Measurements from ENCODE around the gene BABAM2. TPM values are rescaled to one million over a fixed set of nuclear protein-coding genes. Genes with fewer than 3 reads are reported as not detected.

Gene BABAM2
- total RNA-seq, 1 donor from 2014 or later: 41.0 TPM

DNA sequence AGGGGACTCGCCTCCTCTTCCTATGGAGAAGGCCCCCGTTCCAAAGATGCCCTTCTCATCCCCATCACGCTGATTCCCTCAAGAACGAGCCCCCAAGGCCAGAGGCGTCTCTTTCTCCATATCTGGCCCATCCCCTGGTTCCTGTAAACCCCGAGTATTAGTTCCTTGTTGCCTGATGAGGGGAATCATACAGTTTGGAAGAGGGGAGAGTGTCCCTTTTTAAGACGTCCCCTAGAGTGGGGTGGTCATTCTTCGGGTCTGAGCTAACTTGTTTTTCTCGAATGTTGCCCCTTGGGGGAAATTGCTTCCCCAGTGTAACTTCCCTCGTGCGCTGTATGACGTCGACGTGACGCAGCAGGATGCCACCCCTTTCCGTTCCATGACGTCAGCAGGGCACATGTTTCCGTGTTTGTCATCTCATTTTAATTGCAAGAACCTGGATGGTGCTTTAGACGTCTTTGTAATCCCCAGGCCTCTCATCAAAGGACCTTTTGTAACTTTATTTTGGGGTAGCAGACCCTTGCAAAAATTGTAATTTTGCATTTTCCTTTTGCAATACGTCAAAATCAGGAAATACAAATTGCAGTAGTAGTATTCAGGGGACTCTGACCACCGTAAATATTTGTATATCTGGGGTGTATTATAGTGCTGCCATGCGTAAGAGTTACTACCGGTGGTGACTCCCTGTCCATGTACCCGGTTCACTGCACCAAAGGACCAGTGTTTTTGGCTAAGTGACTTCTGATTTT is 569 bp downstream of the BABAM2 start:
- Histone ChIP-seq H3K27me3 (no peaks in the 10 kb centered on the region), H3K36me3 (no peaks in the 10 kb centered on the region), H3K4me1 (peaks cover 19% of the 10 kb centered on the region), H3K4me3 (peak overlapping the region; percentile 59 to 91), H3K27ac (peak overlapping the region; percentile 84), H3K9me3 (no peaks in the 10 kb centered on the region)
- intact Hi-C loops (cut with DNase I): loop anchor here (10.0 kb wide), 1 partner anchor 176 kb away; no protein-coding TSS in a partner anchor
- TF ChIP-seq POLR2AphosphoS5 (IDR thresholded peaks at IDR 0.05; ENCODE audit: insufficient read depth in 1 of 2, low read depth in 1 of 2) (peak in 1 of 2 donors; percentile 75), POLR2A (IDR thresholded peaks at IDR 0.05) (no peak)
- TF ChIP-seq, protein P1, sequence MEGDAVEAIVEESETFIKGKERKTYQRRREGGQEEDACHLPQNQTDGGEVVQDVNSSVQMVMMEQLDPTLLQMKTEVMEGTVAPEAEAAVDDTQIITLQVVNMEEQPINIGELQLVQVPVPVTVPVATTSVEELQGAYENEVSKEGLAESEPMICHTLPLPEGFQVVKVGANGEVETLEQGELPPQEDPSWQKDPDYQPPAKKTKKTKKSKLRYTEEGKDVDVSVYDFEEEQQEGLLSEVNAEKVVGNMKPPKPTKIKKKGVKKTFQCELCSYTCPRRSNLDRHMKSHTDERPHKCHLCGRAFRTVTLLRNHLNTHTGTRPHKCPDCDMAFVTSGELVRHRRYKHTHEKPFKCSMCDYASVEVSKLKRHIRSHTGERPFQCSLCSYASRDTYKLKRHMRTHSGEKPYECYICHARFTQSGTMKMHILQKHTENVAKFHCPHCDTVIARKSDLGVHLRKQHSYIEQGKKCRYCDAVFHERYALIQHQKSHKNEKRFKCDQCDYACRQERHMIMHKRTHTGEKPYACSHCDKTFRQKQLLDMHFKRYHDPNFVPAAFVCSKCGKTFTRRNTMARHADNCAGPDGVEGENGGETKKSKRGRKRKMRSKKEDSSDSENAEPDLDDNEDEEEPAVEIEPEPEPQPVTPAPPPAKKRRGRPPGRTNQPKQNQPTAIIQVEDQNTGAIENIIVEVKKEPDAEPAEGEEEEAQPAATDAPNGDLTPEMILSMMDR (IDR thresholded peaks at IDR 0.05): no peak
- peak in 1 of 2 donors; percentile 93 for DNase-seq (ENCODE audit: extremely low spot score in 2 of 2)

DNA sequence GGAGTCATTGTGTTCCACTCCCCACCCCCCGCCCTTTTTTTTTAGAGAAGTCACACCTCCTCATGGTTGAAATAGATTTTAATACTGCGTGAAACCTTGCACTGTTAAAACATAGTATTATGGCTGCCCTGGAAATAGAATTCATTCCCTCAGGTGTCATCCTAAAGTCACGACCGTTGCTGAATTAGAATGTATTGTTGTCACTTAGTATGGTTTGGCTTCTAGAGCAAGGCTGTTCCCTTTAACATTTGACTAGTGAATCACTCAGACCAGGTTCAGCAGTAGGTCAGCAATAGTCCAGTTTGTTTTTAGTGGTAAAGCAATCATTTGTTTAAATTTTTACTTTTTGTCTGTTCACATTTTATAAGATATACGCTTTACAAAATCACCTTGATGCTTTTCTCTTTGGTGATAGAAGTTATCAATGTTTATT is 1.2 kb downstream of the BABAM2 start:
- peaks cover 19% of the 10 kb centered on the region for H3K4me1 ChIP-seq
- H3K36me3 ChIP-seq: peaks cover 0 to 2% of the 10 kb centered on the region in 2 donors
- H3K9me3 ChIP-seq: no peaks in the 10 kb centered on the region
- TF ChIP-seq POLR2AphosphoS5 (IDR thresholded peaks at IDR 0.05; ENCODE audit: insufficient read depth in 1 of 2, low read depth in 1 of 2): no peak
- no peak for TF ChIP-seq POLR2A (IDR thresholded peaks at IDR 0.05)
- TF ChIP-seq, protein P1 (IDR thresholded peaks at IDR 0.05): no peak
- intact Hi-C loops (cut with DNase I): loop anchor here (10.0 kb wide), 1 partner anchor 177 kb away; no protein-coding TSS in a partner anchor
- H3K27me3 ChIP-seq: no peaks in the 10 kb centered on the region
- H3K4me3 ChIP-seq: peak overlapping the region in 1 of 2 donors; percentile 91
- H3K27ac ChIP-seq: peak overlapping the region; percentile 84
- no peak for DNase-seq (ENCODE audit: extremely low spot score in 2 of 2)

DNA sequence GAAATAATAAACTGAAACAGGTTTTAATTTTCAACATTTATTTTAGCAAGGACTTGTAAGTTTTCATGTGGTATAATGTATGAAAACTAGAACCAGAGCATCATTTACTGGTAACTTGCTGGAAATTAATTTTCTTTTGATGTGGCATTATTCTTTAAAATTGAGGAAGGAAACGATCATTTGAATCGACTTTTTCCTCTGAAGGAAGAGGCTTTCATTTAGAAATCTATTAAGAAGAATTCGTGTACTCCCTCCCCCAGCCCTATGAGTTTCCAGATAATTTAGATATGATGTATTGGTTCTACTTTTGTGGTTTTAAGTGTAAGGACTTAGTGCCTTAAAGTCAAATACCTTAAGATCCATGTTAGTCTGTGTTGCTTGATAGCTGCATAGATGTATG is 2.5 kb downstream of the BABAM2 start:
- Histone ChIP-seq H3K4me1 (peaks cover 19% of the 10 kb centered on the region), H3K36me3 (peaks cover 0 to 3% of the 10 kb centered on the region in 2 donors), H3K27ac (peak overlapping the region; percentile 15), H3K27me3 (no peaks in the 10 kb centered on the region), H3K4me3 (no peak overlapping the region), H3K9me3 (no peaks in the 10 kb centered on the region)
- DNase-seq (ENCODE audit: extremely low spot score in 2 of 2): no peak
- TF ChIP-seq POLR2A (IDR thresholded peaks at IDR 0.05): no peak
- TF ChIP-seq, protein P1 (IDR thresholded peaks at IDR 0.05): no peak
- TF ChIP-seq POLR2AphosphoS5 (IDR thresholded peaks at IDR 0.05; ENCODE audit: insufficient read depth in 1 of 2, low read depth in 1 of 2): no peak
- intact Hi-C loops (cut with DNase I): loop anchor here (10.0 kb wide), 1 partner anchor 178 kb away; no protein-coding TSS in a partner anchor

DNA sequence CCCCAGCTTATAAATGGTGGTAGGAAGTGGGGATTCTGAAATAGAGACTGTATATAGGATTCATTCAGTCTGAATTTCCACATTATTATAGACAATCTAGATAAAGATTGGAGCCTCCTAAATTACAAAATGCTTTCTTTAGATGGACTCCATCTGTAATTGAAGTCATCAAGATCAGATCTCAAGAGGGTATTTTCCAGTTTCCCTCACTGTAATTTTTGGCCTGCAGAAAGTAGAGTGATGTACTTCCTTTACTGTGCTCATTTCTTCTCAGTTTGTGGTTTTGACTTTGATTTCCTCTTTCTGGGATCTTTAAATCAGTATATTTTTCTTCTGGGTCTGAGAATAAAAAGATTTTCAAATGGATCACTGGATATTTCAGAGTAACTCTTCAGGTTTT is 7.2 kb downstream of the BABAM2 start:
- DNase-seq (ENCODE audit: extremely low spot score in 2 of 2): no peak
- H3K36me3 ChIP-seq: peaks cover 0 to 3% of the 10 kb centered on the region in 2 donors
- TF ChIP-seq, protein P1 (IDR thresholded peaks at IDR 0.05): no peak
- TF ChIP-seq POLR2A (IDR thresholded peaks at IDR 0.05): no peak
- no peak for TF ChIP-seq POLR2AphosphoS5 (IDR thresholded peaks at IDR 0.05; ENCODE audit: insufficient read depth in 1 of 2, low read depth in 1 of 2)
- H3K27ac ChIP-seq: no peak overlapping the region
- no peak overlapping the region for H3K4me3 ChIP-seq
- H3K27me3 ChIP-seq: no peaks in the 10 kb centered on the region
- no peaks in the 10 kb centered on the region for H3K9me3 ChIP-seq
- intact Hi-C loops (cut with DNase I): loop anchor here (10.0 kb wide), 1 partner anchor 183 kb away; no protein-coding TSS in a partner anchor
- H3K4me1 ChIP-seq: no peaks in the 10 kb centered on the region

DNA sequence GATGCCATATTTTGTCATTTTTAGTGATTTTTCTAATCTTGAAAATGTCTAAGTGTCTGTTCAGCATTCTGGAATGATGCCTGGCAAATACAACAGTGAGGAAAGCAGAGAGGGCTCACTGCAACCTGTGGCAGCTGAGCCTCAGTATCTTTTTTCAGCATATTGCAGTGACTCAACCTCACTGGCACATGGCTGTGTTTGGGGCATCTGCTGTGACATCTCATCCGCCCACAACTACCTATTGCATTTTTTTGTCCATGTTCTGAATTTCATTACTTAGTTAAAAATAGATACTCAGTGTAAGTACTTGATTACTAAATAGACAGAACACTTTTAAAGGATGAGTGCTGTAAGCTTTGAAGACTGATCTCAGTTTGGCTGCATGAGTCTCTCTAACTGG is 10.7 kb downstream of the BABAM2 start:
- peaks cover 0 to 3% of the 10 kb centered on the region in 2 donors for H3K36me3 ChIP-seq
- no peak for DNase-seq (ENCODE audit: extremely low spot score in 2 of 2)
- no peaks in the 10 kb centered on the region for H3K4me1 ChIP-seq
- no peak overlapping the region for H3K27ac ChIP-seq
- intact Hi-C loops (cut with DNase I): no loop called here
- no peak overlapping the region for H3K4me3 ChIP-seq
- H3K27me3 ChIP-seq: no peaks in the 10 kb centered on the region
- H3K9me3 ChIP-seq: no peaks in the 10 kb centered on the region
- TF ChIP-seq, protein P1 (IDR thresholded peaks at IDR 0.05): no peak
- TF ChIP-seq POLR2AphosphoS5 (IDR thresholded peaks at IDR 0.05; ENCODE audit: insufficient read depth in 1 of 2, low read depth in 1 of 2) (no peak), POLR2A (IDR thresholded peaks at IDR 0.05) (no peak)

All from vagina (tissue), 2 donors.